ENCODE data around the gene NEGR1.

The NEGR1 gene

DNA sequence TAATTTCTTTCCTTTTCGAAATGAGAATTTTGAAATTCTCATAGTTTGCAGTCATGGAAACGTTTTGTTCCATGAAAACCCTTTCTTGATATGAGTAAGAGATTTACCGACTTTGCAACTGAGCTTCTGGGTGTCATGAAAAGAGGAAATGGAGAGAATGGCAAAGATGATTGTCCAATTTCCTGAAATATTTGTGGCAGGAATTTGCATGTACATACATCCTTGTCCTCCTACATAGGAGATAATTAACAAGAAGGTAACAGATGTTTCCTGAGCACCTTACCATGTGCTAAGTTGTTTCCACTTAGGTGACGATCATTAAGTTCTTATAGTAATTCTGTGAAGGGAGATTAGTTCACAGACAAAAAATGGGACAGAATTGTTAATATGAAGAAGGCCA is 170.7 kb downstream of the NEGR1 start:
- DNase-seq = no peak

DNA sequence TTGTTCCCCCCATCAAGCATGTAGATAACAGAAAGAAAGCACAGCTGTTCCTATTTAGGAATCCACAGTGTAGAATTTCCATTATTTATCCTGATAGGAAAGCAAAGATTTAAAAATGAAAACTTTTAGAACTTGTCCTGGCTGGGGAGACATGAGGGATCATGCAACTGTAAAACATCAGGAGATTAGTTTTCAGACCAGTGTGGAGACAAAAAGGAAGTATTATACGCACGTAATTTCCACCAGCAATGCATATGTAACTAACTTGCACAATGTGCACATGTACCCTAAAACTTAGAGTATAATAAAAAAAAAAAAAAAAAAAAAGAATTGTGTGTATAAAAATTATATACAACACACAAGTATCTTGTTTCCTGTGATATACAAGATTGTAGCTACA is 172.4 kb downstream of the NEGR1 start:
- no peak for DNase-seq

DNA sequence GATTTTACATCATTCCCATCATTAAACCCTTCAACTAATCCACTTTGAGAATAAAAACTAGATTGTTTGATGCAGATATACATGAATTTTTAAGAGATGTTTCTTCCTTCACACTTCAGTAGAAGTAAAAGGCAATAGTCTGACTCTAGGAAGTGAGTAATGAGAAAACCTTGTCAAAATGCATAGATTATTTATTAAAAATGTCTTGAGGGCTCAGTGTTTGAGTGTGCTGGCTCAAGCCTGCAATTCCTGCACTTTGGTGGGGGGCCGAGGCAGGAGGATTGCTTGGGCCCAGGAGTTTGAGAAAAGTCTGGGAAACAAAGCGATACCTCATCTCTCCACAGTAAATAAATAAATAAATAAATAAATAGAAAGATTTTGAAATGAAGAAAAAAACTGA is 177.1 kb downstream of the NEGR1 start:
- no peak for DNase-seq

DNA sequence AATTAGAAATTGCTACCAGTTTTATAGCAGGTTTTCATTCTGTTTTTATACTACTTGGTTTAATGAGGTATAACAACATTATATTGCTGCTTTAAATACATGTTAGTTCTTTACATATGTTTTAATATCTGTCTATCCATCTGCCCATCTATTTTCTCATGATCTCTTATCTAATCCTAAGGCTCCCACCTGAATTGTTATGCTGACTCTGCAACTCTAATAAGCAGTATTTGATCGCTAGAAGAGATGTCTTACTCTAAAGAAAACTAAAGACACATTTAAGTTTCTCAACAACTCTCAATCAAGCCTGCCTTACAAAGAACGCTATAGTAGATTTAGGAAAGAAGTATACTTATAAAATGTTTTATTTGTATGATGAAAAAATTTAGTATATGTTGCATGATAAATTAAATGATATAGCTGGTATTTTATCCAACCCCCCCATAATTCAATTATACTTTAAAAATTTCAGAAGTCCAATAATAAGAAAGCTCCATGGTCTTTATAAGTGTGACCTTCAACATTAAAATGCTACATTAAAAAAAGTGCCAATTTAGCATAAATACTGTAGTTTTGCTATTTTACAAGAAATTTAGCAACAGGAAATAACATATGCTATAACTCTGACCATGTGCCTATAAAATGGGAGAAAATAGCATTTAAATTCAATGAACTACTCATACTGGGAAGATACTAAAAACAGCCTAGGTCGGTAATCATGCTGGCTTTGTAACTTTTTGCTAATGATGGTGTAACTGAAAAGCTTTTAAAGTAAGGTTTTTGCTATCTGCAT is 180.3 kb downstream of the NEGR1 start:
- no peak for DNase-seq

DNA sequence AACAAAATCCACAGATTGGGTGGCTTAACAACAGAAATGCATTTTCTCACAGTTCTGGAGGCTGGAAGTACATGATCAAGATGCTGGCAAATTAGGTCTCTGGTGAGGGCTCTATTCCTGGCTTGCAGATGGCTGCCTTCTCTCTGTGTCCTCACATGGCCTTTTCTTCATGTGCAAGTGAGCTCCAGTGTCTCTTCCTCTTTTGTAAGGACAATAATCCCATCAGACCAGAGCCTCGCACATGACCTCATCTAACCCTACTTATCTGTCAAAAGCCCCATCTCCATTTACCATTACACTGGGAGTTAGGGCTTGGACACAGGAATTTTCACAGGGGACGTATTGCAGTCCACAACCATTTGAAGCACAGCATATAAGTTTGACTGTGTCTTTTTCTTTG is 181.6 kb downstream of the NEGR1 start:
- DNase-seq = no peak

DNA sequence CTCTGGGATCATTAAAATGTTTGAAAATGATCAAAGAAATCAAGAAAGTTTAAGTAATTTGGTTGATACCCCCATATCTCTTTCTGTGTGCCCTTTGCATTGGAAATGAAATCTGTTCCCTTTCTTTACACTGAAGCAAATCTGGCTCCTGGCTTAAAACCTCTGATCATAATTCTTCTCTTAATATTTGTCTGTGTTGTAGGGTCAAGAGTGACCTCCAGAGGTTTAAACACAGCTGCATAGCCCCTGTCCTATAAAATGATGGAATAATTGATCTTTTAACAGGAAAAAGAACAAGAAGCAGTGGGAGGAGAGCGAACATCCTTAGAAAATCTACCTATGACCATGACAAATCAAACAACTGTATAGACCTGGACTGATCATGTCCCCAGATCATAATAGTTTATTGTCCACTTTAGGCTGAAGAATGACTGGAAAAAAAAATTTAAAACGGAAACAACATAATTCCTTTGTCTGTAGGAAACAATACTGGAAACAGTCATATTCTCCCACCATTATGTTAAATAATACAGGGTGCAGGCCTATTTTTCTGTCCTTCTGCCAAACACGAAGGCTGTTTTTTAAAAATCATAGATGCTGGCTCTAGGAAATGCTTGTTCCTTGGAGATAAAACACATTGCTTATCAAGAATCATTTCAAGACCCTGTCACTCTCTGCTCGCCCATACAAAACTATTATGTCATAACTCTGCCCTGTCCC is 184.3 kb downstream of the NEGR1 start:
- DNase-seq = no peak

DNA sequence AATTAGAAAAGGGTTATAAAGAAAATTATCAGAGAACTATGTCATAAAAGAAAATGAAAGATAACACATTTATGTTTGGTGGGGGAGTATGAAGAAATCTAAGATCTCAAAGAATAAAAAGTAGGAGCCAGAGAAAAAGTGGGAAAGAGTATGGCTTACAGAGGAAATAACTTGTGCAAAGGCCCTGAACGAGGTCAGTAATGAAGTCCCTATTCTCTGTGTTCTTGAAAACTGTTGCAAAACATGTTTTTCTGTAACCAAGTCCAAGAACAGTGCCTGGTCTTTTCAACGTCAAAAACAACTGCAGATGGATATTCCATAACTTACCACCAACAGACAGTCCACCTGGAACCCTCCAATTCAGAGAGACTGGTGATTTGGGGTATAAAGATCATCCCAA is 188.1 kb downstream of the NEGR1 start:
- no peak for DNase-seq

DNA sequence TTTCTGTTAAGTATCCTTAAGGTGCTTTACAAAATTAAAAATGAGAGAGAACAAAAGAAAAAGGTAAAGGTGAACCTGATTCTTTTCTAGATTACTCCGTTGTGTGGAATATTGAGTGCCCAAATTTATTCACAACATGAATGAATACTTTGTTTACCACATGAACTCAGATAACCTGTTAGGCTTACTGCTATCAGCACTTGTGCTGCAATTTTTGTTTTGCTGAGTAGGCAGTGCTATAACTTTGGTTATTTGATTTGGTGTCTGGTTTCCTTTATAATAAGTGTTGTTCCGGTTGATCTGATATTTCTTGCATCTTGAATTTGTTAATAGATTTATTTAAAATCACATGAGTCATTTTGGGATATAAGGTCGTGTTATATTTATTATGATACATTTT is 195.9 kb downstream of the NEGR1 start:
- no peak for DNase-seq

DNA sequence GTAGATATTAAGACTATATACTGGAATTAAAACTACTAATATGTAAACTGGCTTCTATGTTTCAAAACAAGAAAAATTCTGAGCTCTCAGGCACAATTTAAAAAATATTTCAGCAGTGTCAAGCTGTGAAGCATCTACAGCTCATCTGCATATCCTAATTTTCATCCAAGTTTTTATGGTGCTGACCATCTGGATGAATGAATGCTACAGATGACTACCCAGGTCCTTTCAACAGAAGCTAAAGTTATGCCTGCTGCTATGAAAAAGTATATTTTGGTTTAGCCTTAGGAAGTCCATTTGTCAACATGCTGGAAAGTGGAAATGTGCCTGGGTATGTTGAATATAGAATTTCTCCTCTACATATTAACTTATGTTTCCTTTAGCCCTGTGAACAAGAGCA is 206.9 kb downstream of the NEGR1 start:
- no peak for DNase-seq

- DNase-seq = no peak
These were observed 215.9 kb downstream of the NEGR1 start for GRCh38 chr1:72066431-72066830.

GRCh38 chr1:72064196-72065075 is 217.9 kb downstream of the NEGR1 start:
- DNase-seq = no peak

- DNase-seq = no peak
These were observed 218.8 kb downstream of the NEGR1 start for GRCh38 chr1:72063364-72064044.

- no peak for DNase-seq
These were observed 219.8 kb downstream of the NEGR1 start for GRCh38 chr1:72062584-72062983.

DNA sequence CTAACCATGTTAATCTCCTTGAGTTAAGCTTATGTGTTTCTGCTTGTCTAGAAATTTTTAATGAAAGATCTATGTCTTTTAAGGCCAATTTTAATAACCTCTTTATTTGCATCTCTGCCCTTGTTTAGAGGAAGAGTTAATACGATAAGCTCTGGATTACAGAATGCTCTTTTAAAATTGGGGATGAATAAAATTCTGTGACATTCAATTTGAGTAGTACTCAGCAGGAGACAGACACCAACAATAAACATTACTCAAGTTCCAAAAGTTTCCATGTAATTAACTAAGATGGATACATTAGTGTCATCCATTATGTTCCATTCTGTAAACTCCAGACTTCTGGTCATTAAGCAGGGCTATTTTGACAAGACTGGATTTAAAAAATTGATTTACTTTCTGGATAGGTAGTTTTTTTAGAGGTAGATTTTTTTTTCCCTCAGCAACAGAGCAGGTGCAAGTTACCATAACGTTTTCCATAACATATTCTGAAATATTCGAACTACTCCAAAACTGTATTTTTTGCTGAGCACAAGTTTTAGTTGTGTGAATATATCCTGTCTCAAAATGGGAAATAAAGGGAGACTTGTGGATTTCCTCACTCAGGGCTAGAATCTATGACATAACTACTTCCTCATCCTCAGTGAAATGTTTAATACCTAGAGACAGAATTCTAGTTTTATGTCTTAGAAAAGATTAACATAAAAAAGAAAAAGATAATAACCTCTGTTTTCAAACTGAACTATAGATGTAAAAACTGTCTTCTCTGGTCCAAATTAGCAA is 221.7 kb downstream of the NEGR1 start:
- DNase-seq = no peak

DNA sequence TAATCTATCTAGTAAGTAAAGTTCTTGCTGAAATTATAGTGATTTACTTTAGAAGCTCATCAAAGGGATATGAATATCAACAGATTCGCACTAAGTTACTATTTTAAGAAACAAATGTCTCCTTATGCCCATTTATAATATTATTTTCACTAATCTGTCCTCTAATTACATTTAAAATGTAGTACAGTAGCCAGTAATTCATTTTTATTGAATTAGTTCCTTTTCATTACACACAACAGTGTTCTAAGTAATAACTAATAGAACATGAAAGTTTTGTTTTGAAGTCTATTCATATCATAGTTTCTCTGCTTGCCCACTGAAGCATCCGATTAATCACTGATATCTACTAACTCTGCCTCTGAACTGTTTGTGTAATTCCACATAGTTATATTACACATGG is 225.8 kb downstream of the NEGR1 start:
- no peak for DNase-seq

DNA sequence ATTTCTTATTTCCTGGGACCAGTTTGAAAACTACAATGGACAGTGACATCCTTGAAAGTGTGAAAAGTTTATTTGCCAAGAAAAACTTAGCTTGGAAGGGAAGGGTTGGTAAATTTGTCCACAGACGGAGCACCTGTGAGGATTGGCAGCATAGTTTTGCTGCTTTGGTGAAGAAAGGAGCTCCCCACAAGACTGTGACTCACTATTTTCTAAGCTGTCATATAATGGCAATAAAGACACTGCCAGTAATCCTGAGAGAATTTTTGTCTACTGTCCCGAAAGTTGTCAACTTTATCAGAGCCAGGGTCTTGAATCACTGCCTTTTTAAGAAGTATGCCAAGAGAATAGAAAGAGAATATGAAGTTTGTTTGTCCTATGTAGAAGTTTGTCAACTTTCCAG is 230.8 kb downstream of the NEGR1 start:
- DNase-seq = no peak

DNA sequence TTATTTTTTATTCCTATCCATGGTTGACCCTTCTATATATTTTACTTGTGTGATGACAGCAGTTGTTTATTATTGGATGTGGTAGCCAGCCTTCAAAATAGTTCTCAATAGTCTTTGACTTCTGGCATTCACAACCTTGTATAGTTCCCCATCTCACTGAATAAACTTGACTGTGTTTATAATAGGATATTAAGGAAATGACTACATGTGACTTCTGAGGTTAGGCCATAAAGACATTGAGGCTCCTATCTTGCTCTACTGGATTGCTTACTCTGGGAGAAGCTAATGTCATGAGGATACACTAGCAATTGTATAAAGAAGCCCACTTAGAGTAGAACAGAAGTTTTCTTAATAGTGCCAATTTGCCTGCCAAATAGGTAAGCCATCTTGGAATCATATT is 231.8 kb downstream of the NEGR1 start:
- DNase-seq = no peak

- DNase-seq = no peak
These were observed 244.5 kb downstream of the NEGR1 start for GRCh38 chr1:72037745-72038343.

GRCh38 chr1:72034827-72035226 is 247.5 kb downstream of the NEGR1 start:
- no peak for DNase-seq

DNA sequence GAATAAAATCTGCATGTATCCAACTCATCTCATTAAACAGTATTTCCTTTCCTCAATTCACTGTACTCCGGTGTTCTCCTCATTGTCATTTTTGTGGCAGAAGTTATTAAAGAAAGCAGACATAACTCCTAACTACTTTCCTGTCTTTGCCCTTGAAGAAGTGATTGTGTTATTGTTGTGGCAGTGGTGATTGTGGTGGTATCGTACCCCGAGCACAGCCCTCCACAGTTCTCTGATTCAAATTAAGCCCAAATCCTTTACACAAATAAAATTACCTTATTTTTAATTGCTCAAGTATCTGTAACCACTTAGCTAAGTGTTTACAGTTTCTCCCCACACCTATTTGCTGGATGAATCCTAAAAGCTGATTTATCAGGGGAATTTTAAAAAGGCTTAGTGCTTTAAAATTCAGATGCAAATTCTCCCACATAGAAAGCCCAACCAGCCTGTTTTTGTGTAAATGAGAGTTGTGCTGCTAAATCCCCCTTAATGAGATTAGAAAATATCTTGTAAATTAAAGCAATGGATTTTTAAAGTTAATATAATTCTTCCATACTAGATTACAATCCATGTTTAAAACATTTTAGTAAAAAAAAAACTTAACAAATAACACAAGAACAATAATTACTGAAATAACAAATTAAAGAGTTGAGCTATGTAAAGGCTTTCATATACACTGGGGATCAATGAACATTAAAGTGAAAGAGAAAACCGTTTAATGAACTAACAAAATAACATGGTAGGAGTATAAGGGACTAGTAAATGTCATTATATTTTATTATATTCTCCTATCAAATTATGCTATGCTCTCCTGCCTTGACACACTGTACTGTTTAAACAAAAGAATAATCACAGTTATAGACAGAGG is 259.0 kb downstream of the NEGR1 start:
- DNase-seq = no peak

DNA sequence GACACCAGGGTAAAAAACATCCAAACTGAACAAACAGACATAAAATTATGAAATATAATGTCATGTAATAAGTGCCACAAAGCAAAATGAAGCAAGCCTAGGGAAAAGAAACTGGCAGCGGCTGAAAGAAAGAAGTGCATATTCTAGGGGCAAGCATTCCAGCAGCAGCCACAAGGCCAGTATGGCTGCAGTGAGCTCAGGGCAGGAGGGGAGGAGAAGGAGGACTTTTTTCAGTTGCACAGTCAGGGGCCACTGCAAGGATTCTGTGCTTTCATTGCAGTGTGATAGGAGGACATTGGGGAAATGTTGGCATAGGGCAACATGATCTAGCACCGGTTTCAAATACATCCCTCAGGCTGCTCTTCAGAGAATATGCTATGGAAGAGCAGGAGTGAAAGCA is 263.8 kb downstream of the NEGR1 start:
- no peak for DNase-seq

All from left hindlimb (tissue), 1 donor.